Measurements from ENCODE around the gene DLGAP1.

GRCh38 chr18:4352746-4353551 lies 102.2 kb downstream of the DLGAP1 start:
- no peak for TF ChIP-seq POLR2AphosphoS5 (IDR thresholded peaks at IDR 0.05)
- TF ChIP-seq CTCF (IDR thresholded peaks at IDR 0.05 in 8 of 11, conservative IDR thresholded peaks at IDR 0.05 in 3 of 11): no peak

All from spleen (tissue), 7 donors.